HG03575 (cell line): ENCODE results near the gene FMNL3.
"Not testable (repeated sequence)": the region's sequence is repeated elsewhere in the genome, so short reads cannot be mapped to it uniquely, and the experiment has no call there.

Experiments used
- ATAC-seq: cut with Tn5 transposase; IDR thresholded peaks from one replicate; pipeline ENCODE4 v1.9.1; 2021; ENCODE audit not compliant: unreplicated experiment, insufficient number of reproducible peaks, low FRiP score; ENCODE audit errors: extremely low read depth

FMNL3 gene

GRCh38 chr12:49622501-49623141, 84.6 kb downstream of the FMNL3 start:
- ATAC-seq = no peak

DNA sequence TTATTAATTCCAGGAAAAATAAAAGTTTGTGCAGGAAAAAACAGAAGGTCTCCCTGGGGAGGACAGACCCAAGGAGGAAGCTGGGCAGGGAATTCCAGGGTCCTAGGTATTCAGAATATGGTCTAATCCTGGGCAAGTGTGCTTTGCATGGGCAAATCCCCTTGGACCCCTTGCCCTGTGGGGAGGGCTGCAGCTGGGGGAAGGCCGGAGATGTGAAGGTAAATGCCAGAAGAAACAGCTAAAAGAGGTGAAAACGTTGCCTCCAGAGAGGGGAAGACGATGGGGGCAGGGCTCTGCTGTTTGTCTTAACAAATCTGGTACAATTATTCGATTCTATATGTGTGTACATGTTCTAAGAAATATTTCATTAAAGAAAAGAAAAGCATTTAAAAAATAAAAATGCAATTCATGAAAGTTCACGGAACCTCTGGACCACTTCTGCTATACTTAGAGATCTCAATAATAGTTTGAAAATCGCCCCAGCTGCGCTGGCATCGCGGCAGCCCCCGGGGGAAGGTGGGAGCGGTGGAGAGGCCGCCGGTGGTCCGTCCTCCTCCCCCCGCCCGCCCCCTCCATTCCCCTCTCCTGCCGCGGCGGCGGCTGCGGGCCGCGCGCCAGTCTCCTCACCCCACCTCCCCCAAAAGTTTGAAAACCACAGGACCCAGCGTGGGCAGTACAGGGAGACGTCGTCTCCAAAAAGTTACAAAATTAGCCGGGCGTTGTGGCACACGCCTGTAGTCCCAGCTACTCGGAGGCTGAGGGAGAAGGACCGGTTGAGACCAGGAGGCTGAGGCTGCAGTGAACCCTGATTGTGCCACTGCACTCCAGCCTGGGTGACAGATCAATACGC, 85.3 kb downstream of the FMNL3 start:
- ATAC-seq = no peak

- ATAC-seq = no peak
Measured at GRCh38 chr12:49619286-49619685, 87.9 kb downstream of the FMNL3 start.

GRCh38 chr12:49618576-49618975, 88.6 kb downstream of the FMNL3 start:
- ATAC-seq = no peak

- ATAC-seq = no peak
Measured at GRCh38 chr12:49616533-49617219, 90.5 kb downstream of the FMNL3 start.

DNA sequence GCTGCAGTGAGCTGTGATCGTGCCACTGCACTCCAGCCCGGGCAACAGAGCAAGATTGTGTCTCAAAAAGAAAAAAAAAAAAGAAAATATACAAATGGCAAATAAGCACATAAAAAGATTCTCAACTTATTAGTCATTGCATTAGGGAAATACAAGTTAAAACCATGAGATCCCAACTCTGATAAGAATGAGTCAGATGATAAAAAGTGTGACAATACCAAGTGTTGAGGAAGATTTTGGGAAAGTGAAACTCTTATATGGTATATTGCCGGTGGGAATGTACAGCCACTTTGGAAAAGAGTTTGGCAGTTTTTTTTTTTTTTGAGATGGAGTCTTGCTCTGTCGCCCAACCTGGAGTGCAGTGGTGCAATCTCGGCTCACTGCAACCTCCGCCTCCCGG, 91.5 kb downstream of the FMNL3 start:
- ATAC-seq = no peak

DNA sequence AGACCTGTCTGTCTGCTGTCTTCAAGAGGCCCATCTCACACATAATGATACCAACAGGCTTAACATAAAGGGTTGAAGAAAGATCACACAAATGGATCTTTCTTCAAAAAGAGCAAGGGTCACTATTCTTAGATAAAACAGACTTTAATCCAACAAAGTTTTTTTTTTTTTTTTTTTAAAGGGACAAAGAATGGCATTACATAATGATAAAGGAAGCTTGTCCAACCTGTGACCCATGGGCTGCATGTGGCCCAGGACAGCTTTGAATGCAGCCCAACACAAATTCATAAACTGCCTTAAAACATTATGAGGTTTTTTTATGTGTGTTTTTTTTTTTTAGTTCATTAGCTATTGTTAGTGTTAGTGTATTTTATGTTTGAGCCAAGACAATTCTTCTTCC, 95.0 kb downstream of the FMNL3 start:
- no peak for ATAC-seq

GRCh38 chr12:49610785-49611184, 96.4 kb downstream of the FMNL3 start:
- ATAC-seq = not testable (repeated sequence)

DNA sequence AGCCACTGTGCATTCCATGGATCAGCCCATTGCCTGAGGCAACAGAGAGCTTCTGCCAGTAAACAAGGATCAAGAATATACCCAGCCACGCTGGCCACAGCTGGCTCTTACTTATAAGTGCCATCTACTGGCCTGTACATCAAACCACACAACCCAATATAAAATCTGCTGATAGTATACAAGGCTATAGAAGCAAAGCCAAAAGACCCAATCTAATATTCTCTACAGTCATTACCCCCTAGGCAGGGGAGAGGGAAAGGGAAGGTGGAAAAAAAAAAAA, 97.4 kb downstream of the FMNL3 start:
- ATAC-seq = no peak

- no peak for ATAC-seq
Measured at GRCh38 chr12:49609059-49609874, 97.9 kb downstream of the FMNL3 start.

DNA sequence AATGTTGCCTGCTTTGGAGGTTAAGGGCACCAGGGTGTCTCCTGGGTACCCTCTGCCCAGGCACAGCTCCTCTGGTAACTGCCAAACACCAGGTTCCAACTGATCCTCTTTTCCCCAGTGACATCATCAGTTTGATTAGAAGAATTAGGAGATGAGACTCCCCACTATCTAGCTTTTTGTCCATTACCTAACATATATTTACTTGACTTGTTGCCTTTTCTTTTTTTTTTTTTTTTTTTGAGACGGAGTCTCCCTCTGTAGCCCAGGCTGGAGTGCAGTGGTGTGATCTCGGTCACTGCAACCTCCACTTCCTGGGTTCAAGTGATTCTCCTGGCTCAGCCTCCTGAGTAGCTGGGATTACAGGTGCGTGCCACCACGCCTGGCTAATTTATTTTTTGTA, 101.7 kb downstream of the FMNL3 start, which contains the start of gene FAM186B:
Gene FAM186B, minus strand, starts transcription at position 101 of the 400 bp plus-strand sequence. CDS start 162 bp downstream, outside the sequence.
- ATAC-seq = not testable (repeated sequence)

DNA sequence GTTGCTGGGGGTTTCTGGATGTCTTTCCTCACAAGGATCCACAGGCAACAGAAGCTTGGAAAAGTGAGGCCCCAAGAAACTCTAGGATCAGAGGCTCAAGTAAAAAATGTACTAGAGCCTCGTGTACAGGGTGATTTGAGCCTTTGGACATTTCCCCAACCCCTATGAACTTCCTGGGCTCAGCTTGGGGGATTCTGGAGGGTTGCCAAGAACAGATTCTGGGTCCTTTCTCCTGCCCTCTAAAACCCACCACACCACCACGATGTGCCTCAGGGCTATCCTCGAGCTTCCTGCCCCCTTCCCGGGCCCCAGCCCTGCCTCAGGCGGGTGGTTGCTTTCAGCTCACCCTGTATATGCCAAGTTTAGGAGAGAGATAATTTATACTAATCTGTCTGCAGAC, 102.3 kb downstream of the FMNL3 start:
- ATAC-seq = no peak

- ATAC-seq = no peak
Measured at GRCh38 chr12:49603721-49604120, 103.5 kb downstream of the FMNL3 start.

- no peak for ATAC-seq
Measured at GRCh38 chr12:49599961-49600360, 107.2 kb downstream of the FMNL3 start.

GRCh38 chr12:49598527-49598926, 108.7 kb downstream of the FMNL3 start:
- no peak for ATAC-seq

- no peak for ATAC-seq
Measured at GRCh38 chr12:49588721-49589516, 118.3 kb downstream of the FMNL3 start.

- no peak for ATAC-seq
Measured at GRCh38 chr12:49588281-49588680, 118.9 kb downstream of the FMNL3 start.

DNA sequence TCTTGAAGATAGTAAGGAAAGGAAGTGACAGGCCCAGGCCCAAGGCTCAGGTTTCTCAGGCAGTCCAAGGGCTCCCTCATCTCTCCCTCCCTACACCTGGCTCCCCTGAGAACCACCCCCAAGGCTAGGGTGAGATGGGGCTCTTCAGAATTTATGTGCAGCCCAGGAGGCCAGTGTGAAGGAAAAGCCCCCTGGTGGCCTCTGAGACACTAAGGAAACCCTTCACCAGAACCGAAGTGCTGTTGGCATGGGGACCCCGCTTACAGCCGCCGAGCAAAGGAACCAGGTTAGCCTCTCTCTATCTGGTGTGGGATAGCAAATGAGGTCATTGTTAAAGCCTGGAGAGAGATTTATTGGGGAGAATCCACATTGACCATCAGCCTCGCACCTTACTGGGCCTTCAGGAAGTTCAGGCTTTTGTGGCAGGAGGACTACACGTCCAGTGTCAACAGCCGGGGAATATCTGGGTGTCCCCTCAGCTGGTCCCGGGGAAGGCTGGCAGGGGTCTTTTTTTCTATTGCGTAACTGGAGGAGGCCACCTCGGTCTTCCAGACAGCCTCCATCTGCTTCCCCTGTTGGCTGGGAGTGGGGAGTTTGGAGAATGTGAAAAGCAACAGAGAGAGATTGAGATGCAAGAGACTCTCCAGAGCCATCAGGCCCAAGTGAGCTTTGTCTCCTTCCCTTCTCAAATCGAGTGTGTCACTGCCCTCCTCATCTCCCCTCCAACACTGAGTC, 119.9 kb downstream of the FMNL3 start:
- no peak for ATAC-seq
